NCI-H748 treated with DMSO at 0.1 percent for 48 hours (cell line): Measurements from ENCODE around the gene P3H3.

Source experiments
- DNase-seq: peaks from one replicate; lab custom pipeline; 2025; lab: John Stamatoyannopoulos, UW

The P3H3 gene

GRCh38 chr12:6826734-6827436 lies 1.3 kb upstream of the P3H3 start:
- no peak for DNase-seq

GRCh38 chr12:6827437-6827911 lies 733 bp upstream of the P3H3 start:
- DNase-seq = peak; percentile 54

- no peak for DNase-seq
These were observed 751 bp downstream of the P3H3 start for GRCh38 chr12:6828781-6829535.

- DNase-seq = no peak
These were observed 1.5 kb downstream of the P3H3 start for GRCh38 chr12:6829536-6830220.

- DNase-seq = no peak
These were observed 2.2 kb downstream of the P3H3 start for GRCh38 chr12:6830286-6830890.

DNA sequence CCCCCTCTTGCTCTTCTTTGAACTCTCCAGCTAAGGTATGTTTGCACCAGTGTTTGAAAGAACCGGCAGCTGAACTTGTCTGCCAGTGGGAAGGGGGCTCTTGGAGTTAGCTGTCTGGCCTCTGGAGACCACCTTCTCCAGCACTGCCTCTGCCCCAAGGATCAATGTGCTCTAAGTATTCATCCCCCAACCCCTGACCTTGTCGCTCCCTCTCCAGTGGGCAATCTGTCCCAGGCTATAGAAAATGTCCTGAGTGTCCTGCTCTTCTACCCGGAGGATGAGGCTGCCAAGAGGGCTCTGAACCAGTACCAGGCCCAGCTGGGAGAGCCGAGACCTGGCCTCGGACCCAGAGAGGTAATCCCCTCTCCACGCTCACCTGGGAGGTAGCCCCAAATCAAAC lies 2.8 kb downstream of the P3H3 start:
- DNase-seq = no peak

- DNase-seq = no peak
These were observed 3.3 kb downstream of the P3H3 start for GRCh38 chr12:6831450-6831995.

DNA sequence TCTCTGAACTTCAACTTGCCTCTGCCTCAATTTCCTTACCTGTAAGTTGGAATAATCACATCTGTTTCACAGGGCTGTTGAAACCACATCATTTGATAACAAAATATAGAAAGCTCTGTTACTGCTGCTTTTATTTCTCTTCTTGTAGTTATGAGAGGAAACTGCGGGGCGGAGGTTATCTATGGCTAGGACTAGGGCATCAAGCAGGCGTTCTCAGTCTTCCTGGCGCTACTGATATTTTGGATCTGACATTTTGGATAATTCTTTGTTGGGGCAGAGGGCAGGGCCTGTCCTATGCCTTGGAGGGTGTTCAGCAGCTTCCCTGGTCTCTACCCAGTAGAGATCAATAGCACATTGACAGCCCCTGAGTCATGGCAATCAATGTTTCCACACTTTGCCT lies 3.9 kb downstream of the P3H3 start:
- no peak for DNase-seq

GRCh38 chr12:6833189-6833890 lies 5.1 kb downstream of the P3H3 start:
- DNase-seq = no peak

GRCh38 chr12:6834254-6834653 lies 6.0 kb downstream of the P3H3 start:
- no peak for DNase-seq

GRCh38 chr12:6834873-6835272 lies 6.7 kb downstream of the P3H3 start:
- no peak for DNase-seq

GRCh38 chr12:6836851-6837250 lies 8.6 kb downstream of the P3H3 start:
- no peak for DNase-seq

DNA sequence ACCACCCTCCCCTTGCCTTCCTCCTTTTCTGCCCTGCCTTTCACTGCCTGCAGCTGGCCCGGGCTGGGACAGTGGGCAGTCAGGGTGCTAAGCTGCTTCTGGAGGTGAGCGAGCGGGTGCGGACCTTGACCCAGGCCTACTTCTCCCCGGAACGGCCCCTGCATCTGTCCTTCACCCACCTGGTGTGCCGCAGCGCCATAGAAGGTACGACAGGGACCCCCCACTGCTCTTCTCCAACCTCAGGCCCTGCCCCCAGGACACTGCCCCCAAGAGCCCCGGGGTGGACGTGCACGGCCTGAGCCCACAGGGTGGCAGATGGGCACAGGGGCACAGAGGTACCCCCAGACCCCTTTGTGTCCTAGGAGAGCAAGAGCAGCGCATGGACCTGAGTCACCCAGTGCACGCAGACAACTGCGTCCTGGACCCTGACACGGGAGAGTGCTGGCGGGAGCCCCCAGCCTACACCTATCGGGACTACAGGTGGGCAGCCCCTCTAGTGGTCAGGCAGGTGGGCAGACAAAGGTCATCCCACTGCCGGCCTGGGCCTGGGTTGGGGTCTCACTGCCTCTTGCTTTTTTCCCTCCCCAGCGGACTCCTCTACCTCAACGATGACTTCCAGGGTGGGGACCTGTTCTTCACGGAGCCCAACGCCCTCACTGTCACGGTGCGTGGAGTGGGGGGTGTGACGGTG lies 9.3 kb downstream of the P3H3 start:
- no peak for DNase-seq

- DNase-seq = no peak
These were observed 10.6 kb downstream of the P3H3 start for GRCh38 chr12:6838854-6839253.

- DNase-seq = no peak
These were observed 11.4 kb downstream of the P3H3 start for GRCh38 chr12:6839482-6840201.

GRCh38 chr12:6840330-6840729 lies 12.1 kb downstream of the P3H3 start:
- no peak for DNase-seq

GRCh38 chr12:6840761-6841515 lies 12.7 kb downstream of the P3H3 start, which contains the start of gene GNB3:
GNB3 (plus strand) TSS chr12:6840925; CDS start chr12:6841288, 363 bp downstream.
- DNase-seq = no peak

DNA sequence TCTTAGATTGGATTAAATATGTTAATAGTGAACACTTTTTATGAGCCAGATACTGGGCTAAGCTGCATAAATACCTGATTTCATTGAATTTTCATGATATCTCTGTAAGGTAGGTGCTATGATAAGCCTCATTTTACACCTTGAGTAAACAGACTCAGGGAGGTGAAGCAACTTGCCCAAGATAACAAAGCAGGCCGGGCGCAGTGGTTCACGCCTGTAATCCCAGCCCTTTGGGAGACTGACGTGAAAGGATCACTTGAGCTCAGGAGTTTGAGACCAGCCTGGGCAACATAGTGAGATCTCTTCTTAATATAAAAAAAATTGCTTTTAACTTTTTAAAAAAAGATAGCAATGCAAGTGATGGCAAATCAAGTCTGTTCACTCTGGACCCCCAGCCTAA lies 13.9 kb downstream of the P3H3 start:
- no peak for DNase-seq

DNA sequence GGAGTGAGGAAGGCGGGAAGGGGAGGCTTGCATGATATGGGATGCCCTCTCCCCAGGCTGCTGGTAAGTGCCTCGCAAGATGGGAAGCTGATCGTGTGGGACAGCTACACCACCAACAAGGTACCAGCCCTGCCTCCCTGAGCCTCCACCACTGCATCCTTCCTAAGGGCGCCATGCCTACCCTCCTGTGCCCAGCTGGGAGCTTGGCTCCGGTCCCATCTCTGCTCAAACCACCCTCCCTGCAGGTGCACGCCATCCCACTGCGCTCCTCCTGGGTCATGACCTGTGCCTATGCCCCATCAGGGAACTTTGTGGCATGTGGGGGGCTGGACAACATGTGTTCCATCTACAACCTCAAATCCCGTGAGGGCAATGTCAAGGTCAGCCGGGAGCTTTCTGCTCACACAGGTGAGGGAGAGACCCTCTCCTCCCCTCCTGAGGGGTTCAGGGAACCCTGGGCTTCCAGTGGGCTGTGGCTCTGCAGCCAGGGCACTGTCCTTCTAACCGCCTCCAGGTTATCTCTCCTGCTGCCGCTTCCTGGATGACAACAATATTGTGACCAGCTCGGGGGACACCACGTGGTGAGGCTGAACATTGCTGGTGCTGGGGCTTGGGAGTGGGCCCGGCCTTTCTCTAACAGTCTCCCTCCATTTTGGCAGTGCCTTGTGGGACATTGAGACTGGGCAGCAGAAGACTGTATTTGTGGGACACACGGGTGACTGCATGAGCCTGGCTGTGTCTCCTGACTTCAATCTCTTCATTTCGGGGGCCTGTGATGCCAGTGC lies 15.1 kb downstream of the P3H3 start:
- no peak for DNase-seq
